ENCODE results near the gene MYBPC2.

MYBPC2 gene

GRCh38 chr19:50513746-50514345 lies 81.2 kb downstream of the MYBPC2 start, which contains the start of gene ASPDH:
ASPDH (minus strand) TSS chr19:50513913; CDS start chr19:50513823, 90 bp downstream.
- no peak within 1 kb of the TSS for H3K4me3 ChIP-seq (replicated peaks in 1 of 2; ENCODE audit: low read depth in 2 of 2, low read length in 2 of 2)
- no peak for TF ChIP-seq CTCF (IDR thresholded peaks at IDR 0.05; ENCODE audit: low read depth, low read length)
- no peak for DNase-seq (ENCODE audit: low read depth in 2 of 2)

GRCh38 chr19:50514346-50515167 lies 81.9 kb downstream of the MYBPC2 start:
- no peak for DNase-seq (ENCODE audit: low read depth in 2 of 2)
- TF ChIP-seq CTCF (IDR thresholded peaks at IDR 0.05; ENCODE audit: low read depth, low read length) = no peak
- H3K4me3 ChIP-seq (replicated peaks in 1 of 2; ENCODE audit: low read depth in 2 of 2, low read length in 2 of 2) = no peak overlapping the region

- H3K4me3 ChIP-seq (replicated peaks in 1 of 2; ENCODE audit: low read depth in 2 of 2, low read length in 2 of 2) = no peak overlapping the region
- TF ChIP-seq CTCF (IDR thresholded peaks at IDR 0.05; ENCODE audit: low read depth, low read length) = no peak
- DNase-seq (ENCODE audit: low read depth in 2 of 2) = no peak
Observed at GRCh38 chr19:50515168-50515561, 82.5 kb downstream of the MYBPC2 start.
